NCI-H187 treated with DMSO at 0.1 percent for 48 hours (cell line): Measurements from ENCODE around the gene UNC93B1.

Experiments used
- DNase-seq: peaks from one replicate; lab custom pipeline; 2025; lab: John Stamatoyannopoulos, UW

UNC93B1 gene

DNA sequence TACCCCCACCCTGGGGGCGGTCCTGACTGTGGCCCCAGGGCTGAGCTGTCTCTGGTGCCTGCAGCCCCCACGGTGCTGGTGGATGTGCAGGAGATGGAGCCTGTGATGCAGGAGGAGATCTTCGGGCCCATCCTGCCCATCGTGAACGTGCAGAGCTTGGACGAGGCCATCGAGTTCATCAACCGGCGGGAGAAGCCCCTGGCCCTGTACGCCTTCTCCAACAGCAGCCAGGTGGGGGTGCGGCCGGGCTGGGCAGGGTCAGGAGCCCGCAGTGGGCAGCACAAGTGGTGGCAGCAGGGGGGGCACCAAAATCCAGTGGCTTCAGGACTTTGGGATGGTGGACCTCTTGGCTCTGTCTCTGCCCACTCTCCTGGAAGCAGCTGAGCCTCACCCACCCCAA, 18.6 kb upstream of the UNC93B1 start:
- no peak for DNase-seq

- no peak for DNase-seq
These were observed 17.4 kb upstream of the UNC93B1 start for GRCh38 chr11:68021167-68021787.

- no peak for DNase-seq
These were observed 16.7 kb upstream of the UNC93B1 start for GRCh38 chr11:68020575-68020974.

GRCh38 chr11:68019486-68019885, 15.6 kb upstream of the UNC93B1 start:
- no peak for DNase-seq

DNA sequence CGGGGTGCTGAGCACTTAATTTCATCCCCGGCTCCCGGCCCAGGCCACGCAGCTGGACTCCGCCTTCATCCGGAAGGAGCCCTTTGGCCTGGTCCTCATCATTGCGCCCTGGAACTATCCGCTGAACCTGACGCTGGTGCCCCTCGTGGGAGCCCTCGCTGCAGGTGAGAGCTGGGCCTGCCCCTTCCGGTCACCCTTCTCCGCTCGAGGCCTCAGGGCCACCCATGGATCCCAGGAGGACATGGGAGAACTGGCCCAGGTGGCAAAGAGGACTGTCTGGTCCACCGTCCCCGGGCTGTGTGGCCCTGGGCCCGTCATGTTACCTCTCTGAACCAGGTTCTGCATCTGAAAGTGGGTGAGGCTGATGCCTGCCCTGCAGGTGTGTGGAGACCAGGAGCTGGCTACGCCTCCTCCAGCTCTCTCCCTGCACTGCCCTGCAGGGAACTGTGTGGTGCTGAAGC, 14.9 kb upstream of the UNC93B1 start:
- no peak for DNase-seq

GRCh38 chr11:68017980-68018729, 14.3 kb upstream of the UNC93B1 start:
- no peak for DNase-seq

GRCh38 chr11:68016904-68017817, 13.3 kb upstream of the UNC93B1 start:
- no peak for DNase-seq

DNA sequence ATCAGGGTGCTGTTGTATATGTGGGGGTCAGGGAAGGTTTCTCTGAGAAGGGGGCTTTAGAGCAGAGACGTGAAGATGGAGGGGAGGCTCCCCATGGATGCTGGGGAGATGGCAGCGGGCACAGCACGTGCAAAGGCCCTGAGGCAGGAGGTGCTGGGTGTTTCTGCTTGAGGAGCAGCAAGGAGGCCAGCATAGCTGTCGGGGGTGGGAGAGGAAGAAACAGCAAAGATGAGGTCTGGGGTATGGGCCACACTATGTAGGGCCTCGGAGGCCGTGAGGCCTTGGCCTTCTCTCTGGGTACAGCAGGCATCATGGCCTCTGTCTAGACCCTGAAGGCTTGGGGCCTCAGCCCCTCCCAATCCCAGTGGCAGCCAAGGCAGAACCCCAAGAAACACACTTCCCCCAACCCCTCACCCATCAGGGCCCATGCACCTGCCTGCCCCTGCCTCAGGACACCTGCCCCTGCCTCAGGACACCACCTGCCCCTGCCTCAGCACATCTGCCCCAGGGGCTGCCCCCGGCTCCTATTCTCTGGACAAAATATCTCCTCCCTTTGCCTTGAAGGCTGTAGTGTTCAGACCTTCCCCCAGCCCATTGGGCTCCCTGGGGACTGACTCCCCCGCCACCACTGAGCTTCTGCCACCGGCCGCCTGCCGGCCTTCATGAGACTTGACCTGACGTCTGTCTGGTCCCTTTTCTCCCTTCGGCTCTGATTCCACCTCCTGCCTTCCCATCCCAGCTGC, 12.4 kb upstream of the UNC93B1 start:
- no peak for DNase-seq

GRCh38 chr11:68015467-68015866, 11.6 kb upstream of the UNC93B1 start:
- no peak for DNase-seq

DNA sequence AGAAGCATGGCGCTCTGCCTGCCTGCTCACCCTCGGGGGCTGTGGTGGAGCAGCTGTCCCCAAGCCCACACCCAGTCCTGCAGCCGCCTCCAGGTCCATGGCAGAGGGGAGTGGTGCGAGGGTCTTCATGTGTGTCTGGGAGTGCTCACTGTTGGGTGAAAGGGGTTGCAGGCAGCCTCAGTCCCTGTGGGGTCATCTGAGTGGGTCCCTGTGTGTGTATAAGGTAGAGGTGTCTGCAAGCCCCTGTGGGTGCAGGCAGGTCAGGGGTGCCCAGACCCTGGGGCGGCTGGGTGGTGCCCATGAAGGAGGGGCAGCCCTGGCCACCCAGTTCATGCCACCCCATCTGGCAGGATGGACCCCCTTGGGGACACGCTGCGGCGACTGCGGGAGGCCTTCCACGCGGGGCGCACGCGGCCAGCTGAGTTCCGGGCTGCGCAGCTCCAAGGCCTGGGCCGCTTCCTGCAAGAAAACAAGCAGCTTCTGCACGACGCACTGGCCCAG, 11.1 kb upstream of the UNC93B1 start:
- no peak for DNase-seq

DNA sequence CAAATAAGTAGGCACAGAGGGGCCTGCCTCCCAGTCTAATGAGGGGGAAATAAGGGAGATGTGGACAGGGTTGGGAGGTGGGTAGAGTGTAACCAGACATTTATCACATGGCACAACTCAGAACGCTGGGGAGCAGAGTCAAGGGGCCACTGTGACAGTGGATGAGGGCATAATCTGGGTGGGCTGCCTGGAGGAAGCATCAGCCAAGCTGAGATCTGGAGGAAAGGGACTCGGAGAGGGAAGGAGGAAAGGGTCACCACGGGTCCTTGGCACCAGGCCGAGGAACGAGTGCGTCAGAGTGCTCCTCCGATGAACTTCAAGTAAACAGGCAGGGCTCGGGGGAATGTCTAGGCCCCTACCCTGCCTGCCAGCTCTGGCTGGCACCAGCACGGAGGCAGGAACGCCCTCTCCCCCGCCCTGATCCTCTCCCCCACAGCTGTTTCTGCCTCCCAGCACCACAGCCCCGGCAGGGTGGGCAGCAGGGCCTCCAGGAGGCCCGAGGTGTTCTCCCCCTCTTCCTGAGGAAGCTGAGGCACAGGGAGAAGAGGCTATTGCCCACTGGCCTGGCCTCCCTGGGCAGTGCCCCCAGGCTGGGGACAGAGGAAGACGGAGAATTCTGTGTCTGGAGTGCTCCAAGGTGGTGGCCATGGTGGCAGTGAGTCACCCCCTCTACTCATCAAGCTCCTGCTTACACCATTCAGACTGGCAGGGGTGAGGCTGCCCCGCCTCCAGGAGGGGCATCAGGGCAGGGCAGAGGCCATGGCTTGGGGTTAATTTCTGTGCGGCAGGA, 10.5 kb upstream of the UNC93B1 start:
- no peak for DNase-seq

GRCh38 chr11:68013611-68014156, 9.8 kb upstream of the UNC93B1 start:
- no peak for DNase-seq

DNA sequence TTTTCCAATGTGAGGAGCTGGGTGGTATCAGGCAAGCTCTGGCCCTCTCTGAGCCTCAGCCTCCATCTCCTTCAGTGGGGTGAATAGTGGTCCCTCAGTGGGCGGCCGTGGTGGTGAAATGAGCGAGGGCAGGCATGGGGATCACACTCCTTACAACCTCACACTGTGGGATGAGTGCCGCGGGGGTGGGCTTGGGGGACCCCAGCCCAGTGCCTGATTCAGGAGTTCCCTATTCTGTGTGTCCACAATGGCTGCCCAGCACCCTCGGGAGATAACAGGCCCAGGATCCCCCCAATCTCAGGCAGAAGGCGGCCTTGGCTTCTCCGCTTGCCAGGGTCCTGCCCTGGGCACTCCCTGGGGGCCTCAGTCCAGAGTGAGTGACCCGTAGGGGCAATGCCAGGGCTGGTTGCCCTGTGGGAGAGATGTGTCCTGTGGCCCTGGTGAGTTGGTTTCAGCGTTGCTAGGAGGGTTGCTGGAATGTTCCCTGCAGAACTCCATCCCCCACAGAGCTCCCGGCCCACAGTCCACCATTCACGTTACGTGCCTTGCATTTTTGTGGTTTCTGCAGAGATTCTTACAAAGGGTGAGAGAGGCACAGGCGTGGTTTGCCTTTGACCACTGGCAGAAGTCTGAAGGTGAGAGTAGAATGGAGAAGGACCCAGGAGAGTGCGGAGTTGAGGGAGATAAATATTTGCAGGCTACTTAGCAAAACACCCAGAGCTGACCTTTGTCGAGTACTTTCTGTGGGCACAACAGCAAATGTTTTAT, 9.1 kb upstream of the UNC93B1 start:
- no peak for DNase-seq

DNA sequence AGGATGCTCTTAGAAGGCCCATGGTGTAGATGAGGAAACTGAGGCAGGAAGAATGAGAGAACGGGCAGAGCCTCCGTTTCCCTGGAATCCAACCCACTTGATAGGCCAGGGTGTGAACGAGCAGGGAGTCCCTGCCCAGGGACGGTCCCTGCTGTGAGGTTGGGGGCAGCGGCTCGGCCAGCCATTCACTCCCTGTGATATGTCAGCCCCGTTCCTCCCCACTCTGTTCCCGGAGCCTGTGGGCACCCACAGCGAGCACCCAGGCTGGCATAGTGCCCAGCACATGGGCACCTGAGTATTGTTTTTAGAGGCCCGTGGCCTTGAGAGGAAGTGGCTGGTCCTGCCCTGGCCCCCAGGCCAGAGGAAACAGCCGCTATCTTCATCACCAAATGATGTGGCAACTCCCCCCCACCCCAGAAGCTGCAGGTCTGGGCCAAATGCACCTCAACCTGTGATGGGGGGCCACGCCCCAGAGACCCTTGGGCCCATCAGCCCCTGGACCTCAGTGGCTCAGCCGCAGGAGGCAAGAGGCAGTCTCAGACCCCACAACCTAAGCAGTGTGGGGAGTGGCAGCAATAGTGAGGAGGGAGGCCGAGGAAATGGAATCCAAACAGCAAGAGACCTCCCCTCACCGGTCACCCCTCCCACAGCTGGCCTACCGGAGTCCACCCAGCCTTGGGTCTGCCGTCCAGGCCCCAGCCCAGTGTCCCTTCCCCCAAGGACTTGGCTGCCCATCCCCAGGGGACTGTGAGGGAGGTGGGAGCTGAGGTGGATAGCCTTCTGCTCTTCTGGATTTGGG, 8.3 kb upstream of the UNC93B1 start:
- no peak for DNase-seq

GRCh38 chr11:68011051-68011943, 7.4 kb upstream of the UNC93B1 start:
- DNase-seq, result no peak

DNA sequence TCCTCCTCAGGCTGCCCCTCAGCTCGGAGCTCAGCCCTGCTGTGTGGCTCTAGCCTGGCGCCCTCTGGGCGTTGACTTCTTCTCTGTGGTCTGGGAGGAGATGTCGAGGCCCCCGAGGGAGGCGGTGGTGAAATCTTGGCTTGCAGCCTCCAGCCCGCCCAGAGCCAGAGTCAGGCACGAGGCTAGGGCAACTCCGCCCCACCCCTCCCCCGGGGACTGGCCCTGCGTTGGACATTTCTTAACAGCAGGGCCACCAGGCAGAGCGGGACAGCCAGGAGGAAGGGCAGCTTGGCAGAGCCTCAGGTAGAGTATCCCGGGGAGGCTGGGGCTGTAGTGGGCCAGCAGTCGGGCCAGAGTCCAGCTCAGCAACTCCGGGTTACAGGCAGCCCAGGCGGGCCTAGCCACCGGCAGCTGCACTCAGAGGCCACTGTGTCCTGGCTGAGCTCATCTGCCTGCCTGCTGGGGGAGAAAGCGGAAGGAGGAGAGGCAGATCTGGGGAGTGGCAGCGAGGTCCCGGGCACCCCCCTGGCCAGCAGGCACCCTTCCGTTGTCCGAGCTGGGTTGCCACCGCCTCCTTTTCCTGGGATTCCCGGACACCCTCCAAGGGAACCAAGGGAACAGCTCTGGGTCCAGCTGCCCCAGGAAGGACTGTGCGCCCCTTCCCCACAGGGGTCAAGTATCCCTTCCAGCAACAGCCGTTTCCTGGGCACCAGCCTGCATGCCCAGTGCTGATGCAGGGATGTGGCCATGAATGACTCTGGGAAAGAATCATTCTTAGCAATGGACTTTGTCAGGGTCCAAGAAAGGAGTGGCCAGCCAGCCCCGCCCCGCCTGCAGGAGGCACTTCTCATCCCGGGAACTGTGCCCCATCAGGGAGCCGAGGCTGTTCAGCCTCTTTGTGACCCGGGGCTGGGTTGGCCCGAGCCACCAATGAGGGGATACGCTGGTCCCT, 6.5 kb upstream of the UNC93B1 start, which contains the start of gene ALDH3B1:
ALDH3B1 (plus strand) TSS at position 238 of the 952 bp plus-strand sequence. CDS start 4,971 bp downstream, outside the sequence.
- no peak for DNase-seq
